GM23248 (cell line): ENCODE results near the gene MET. TPM values are rescaled to one million over a fixed set of nuclear protein-coding genes. Genes with fewer than 3 reads are reported as not detected.

Experiments
- DNase-seq: peaks from one replicate; pipeline ENCODE4 v3.0.0-alpha.2; 2015
- H2AFZ ChIP-seq: fragments of 200-600 bp; sonication (generic); 2 replicates; pipeline ENCODE4 v1.6.1; 2016; ENCODE audit warnings: antibody characterized with exemption
- H3F3A ChIP-seq: fragments of 200-600 bp; sonication (generic); 2 replicates; pipeline ENCODE4 v1.6.1; 2016; ENCODE audit warnings: mild to moderate bottlenecking, antibody characterized with exemption, mixed run types; ENCODE audit not compliant: insufficient read depth
- H3K27ac ChIP-seq: fragments of 200-600 bp; sonication (generic); 2 replicates; pipeline ENCODE4 v1.5.1; 2016; ENCODE audit warnings: mild to moderate bottlenecking
- H3K27me3 ChIP-seq: fragments of 200-600 bp; sonication (generic); replicated peaks from 2 replicates; pipeline ENCODE4 v1.6.1; 2016; ENCODE audit warnings: mild to moderate bottlenecking; ENCODE audit not compliant: insufficient read depth
- H3K36me3 ChIP-seq: fragments of 200-600 bp; sonication (generic); 2 replicates; pipeline ENCODE4 v1.6.1; 2016; ENCODE audit warnings: low read depth, mild to moderate bottlenecking
- H3K4me1 ChIP-seq: fragments of 200-600 bp; sonication (generic); 2 replicates; pipeline ENCODE4 v1.6.1; 2016; ENCODE audit warnings: mild to moderate bottlenecking; ENCODE audit not compliant: insufficient read depth
- H3K4me2 ChIP-seq: fragments of 200-600 bp; sonication (generic); one replicate; pipeline ENCODE4 v1.6.1; 2016; ENCODE audit warnings: mild to moderate bottlenecking; ENCODE audit not compliant: unreplicated experiment
- H3K4me3 ChIP-seq: fragments of 200-600 bp; sonication (generic); 2 replicates; pipeline ENCODE4 v1.5.1; 2016; ENCODE audit warnings: mild to moderate bottlenecking
- H3K79me2 ChIP-seq: fragments of 200-600 bp; sonication (generic); 2 replicates; pipeline ENCODE4 v1.6.1; 2016; ENCODE audit warnings: mild to moderate bottlenecking; ENCODE audit not compliant: insufficient read depth
- H3K9ac ChIP-seq: fragments of 200-600 bp; sonication (generic); 2 replicates; pipeline ENCODE4 v1.6.1; 2016; ENCODE audit warnings: mild to moderate bottlenecking
- H3K9me2 ChIP-seq: fragments of 200-600 bp; sonication (generic); 2 replicates; pipeline ENCODE4 v1.6.1; 2016; ENCODE audit warnings: mixed run types, mild to moderate bottlenecking, moderate library complexity; ENCODE audit not compliant: insufficient read depth
- H3K9me3 ChIP-seq: fragments of 200-600 bp; sonication (generic); one replicate; pipeline ENCODE4 v1.6.1; 2017; ENCODE audit warnings: low read depth
- H4K20me1 ChIP-seq: fragments of 200-600 bp; sonication (generic); 2 replicates; pipeline ENCODE4 v1.6.0; 2016; ENCODE audit not compliant: insufficient read depth
- EZH2 ChIP-seq: fragments of 200-600 bp; sonication (generic); IDR thresholded peaks from 2 replicates; pipeline ENCODE4 v1.6.1; 2018; ENCODE audit warnings: antibody characterized with exemption, mild to moderate bottlenecking; ENCODE audit not compliant: insufficient read depth, poor library complexity, severe bottlenecking
- EZH2phosphoT487 ChIP-seq: fragments of 200-600 bp; sonication (generic); IDR thresholded peaks from 2 replicates; pipeline ENCODE4 v1.6.1; 2018; ENCODE audit warnings: antibody characterized with exemption, moderate library complexity, mild to moderate bottlenecking, low read depth; ENCODE audit not compliant: insufficient read depth
- WGBS, 2 experiments: methylation state at CpG; one replicate each; pipeline ENCODE4 v1.1.6; 2015 to 2017; ENCODE audit warnings: low lambda C conversion rate in 2 of 2, low coverage in 1 of 2; ENCODE audit errors: missing lambda C conversion rate in 2 of 2; 5-methylcytosine and 5-hydroxymethylcytosine counted together
- in situ Hi-C: fragments of 300-500 bp; cut with MboI; formaldehyde crosslinking; loops from 2 replicates; pipeline ENCODE4 v1.15.0; 2020
- polyA plus RNA-seq: library from polyadenylated mRNA; unstranded; fragments of >200 nt; fragmentation: Nextera tagmentation; extraction: Ambion mirVana; gene quantifications from 2 replicates; pipeline ENCODE4 v1.2.1, GENCODE V29; 2016
- total RNA-seq: library from RNA; depleted of rRNA; stranded (reverse); fragments of >200 nt; shearing (Covaris generic); gene quantifications from 2 replicates; pipeline ENCODE4 v1.2.3, GENCODE V29; 2014

The MET gene
- total and polyA plus RNA-seq, 2 experiments from 2014 or later: 25.3 to 62.3 TPM

GRCh38 chr7:116673457-116673865 lies 1.5 kb downstream of the MET start:
- Histone ChIP-seq H4K20me1 (no peaks in the 10 kb centered on the region), H3K9ac (peak overlapping the region; percentile 88), H3K79me2 (peaks cover 62% of the 10 kb centered on the region), H3K36me3 (no peaks in the 10 kb centered on the region), H3K27ac (no peak overlapping the region), H3K9me2 (no peaks in the 10 kb centered on the region), H2AFZ (no peak overlapping the region), H3K4me3 (peak overlapping the region; percentile 99), H3F3A (peaks cover 27% of the 10 kb centered on the region; the same call in 1 of the 2 replicates), H3K4me1 (peaks cover 17% of the 10 kb centered on the region), H3K9me3 (no peaks in the 10 kb centered on the region), H3K4me2 (peak overlapping the region; percentile 92), H3K27me3 (no peaks in the 10 kb centered on the region)
- 82 to 87% methylated on average over 3 of the region's 3 CpGs for WGBS, 2 experiments
- DNase-seq: no peak
- in situ Hi-C loops: loop anchor here (10.0 kb wide), 1 partner anchor 131 kb away; no protein-coding TSS in a partner anchor
- TF ChIP-seq EZH2 (no peak), EZH2phosphoT487 (no peak)

GRCh38 chr7:116674508-116675173 lies 2.6 kb downstream of the MET start:
- H3K4me3 ChIP-seq: peak overlapping the region; percentile 99
- no peaks in the 10 kb centered on the region for H4K20me1 ChIP-seq
- H3F3A ChIP-seq: peaks cover 27% of the 10 kb centered on the region; the same call in 1 of the 2 replicates
- in situ Hi-C loops: loop anchor here (10.0 kb wide), 1 partner anchor 130 kb away; no protein-coding TSS in a partner anchor
- peaks cover 17% of the 10 kb centered on the region for H3K4me1 ChIP-seq
- 0 out of 2 replicates have a peak overlapping the region, but pooled peaks have one; percentile 18 for H3K27ac ChIP-seq
- WGBS, 2 experiments: 75 to 77% methylated on average over 7 of the region's 7 CpGs
- peak; percentile 67 for DNase-seq
- H3K36me3 ChIP-seq: no peaks in the 10 kb centered on the region
- no peak overlapping the region for H3K9ac ChIP-seq
- TF ChIP-seq EZH2phosphoT487: no peak
- no peak for TF ChIP-seq EZH2
- H3K27me3 ChIP-seq: no peaks in the 10 kb centered on the region
- no peaks in the 10 kb centered on the region for H3K9me2 ChIP-seq
- no peaks in the 10 kb centered on the region for H3K9me3 ChIP-seq
- H3K4me2 ChIP-seq: peak overlapping the region; percentile 92
- no peak overlapping the region for H2AFZ ChIP-seq
- peaks cover 73% of the 10 kb centered on the region for H3K79me2 ChIP-seq

- in situ Hi-C loops: loop anchor here (10.0 kb wide), 1 partner anchor 129 kb away; no protein-coding TSS in a partner anchor
- H3K79me2 ChIP-seq: peaks cover 86% of the 10 kb centered on the region
- H2AFZ ChIP-seq: no peak overlapping the region
- no peak overlapping the region for H3K4me2 ChIP-seq
- TF ChIP-seq EZH2 (no peak), EZH2phosphoT487 (no peak)
- peaks cover 18% of the 10 kb centered on the region; the same call in 1 of the 2 replicates for H3F3A ChIP-seq
- peaks cover 17% of the 10 kb centered on the region for H3K4me1 ChIP-seq
- H3K9ac ChIP-seq: no peak overlapping the region
- H3K4me3 ChIP-seq: no peak overlapping the region
- 89 to 92% methylated on average over 6 of the region's 6 CpGs for WGBS, 2 experiments
- no peaks in the 10 kb centered on the region for H3K27me3 ChIP-seq
- H3K9me2 ChIP-seq: no peaks in the 10 kb centered on the region
- DNase-seq: no peak
- H3K36me3 ChIP-seq: no peaks in the 10 kb centered on the region
- no peak overlapping the region for H3K27ac ChIP-seq
- H3K9me3 ChIP-seq: no peaks in the 10 kb centered on the region
- no peaks in the 10 kb centered on the region for H4K20me1 ChIP-seq
Measured at GRCh38 chr7:116675812-116676355, 3.9 kb downstream of the MET start.

DNA sequence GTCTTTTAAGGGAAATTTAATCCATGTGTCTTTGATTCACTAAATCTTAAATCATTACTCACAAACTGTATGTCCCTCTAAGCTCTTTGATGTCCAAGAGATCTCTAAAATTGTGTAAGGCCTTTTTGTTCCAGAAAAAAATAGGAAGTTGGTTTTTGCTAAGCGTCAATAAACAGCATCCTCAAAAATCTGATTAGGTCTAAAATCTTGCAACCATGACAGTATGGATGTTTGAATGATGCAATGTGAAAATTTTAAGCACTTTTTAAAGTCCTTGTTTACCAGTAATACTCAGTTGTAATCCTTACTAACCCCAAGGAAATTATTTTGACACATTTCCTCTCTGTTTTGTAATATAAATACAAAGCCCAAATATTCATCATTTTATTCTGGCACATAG lies 6.8 kb downstream of the MET start:
- Histone ChIP-seq H3K36me3 (no peaks in the 10 kb centered on the region), H3K27me3 (no peaks in the 10 kb centered on the region), H3K9me2 (no peaks in the 10 kb centered on the region), H3K4me2 (no peak overlapping the region), H3K4me1 (peaks cover 15% of the 10 kb centered on the region), H3F3A (peaks cover 3% of the 10 kb centered on the region; the same call in 1 of the 2 replicates), H3K79me2 (peaks cover 100% of the 10 kb centered on the region), H3K27ac (no peak overlapping the region), H3K4me3 (no peak overlapping the region), H3K9ac (no peak overlapping the region), H2AFZ (no peak overlapping the region), H4K20me1 (no peaks in the 10 kb centered on the region), H3K9me3 (no peaks in the 10 kb centered on the region)
- in situ Hi-C loops: loop anchor here (10.0 kb wide), 1 partner anchor 126 kb away; no protein-coding TSS in a partner anchor
- 100% methylated on average over 1 of the region's 1 CpG for WGBS, 2 experiments
- DNase-seq: no peak
- TF ChIP-seq EZH2phosphoT487: no peak
- TF ChIP-seq EZH2: no peak
